ENCODE data around the gene LRFN5.
"Not testable (repeated sequence)": the region's sequence is repeated elsewhere in the genome, so short reads cannot be mapped to it uniquely, and the experiment has no call there.

The LRFN5 gene

GRCh38 chr14:41663473-41663850 lies 56.8 kb downstream of the LRFN5 start (continued):
- no peak for TF ChIP-seq ZNF561 (tag by site-specific recombination; IDR thresholded peaks at IDR 0.05; ENCODE audit: borderline replicate concordance)
- TF ChIP-seq SCRT2 (tag by site-specific recombination; IDR thresholded peaks at IDR 0.05), result no peak
- TF ChIP-seq KLF10 (tag by site-specific recombination; IDR thresholded peaks at IDR 0.05), result no peak
- no peak for TF ChIP-seq PRDM4 (tag by site-specific recombination; IDR thresholded peaks at IDR 0.05)
- no peak for TF ChIP-seq SALL2 (tag by site-specific recombination; IDR thresholded peaks at IDR 0.05; ENCODE audit: borderline replicate concordance)
- no peak for TF ChIP-seq ZNF623 (tag by site-specific recombination; IDR thresholded peaks at IDR 0.05)
- no peak for TF ChIP-seq ZNF19 (tag by site-specific recombination; IDR thresholded peaks at IDR 0.05; ENCODE audit: low read depth)
- TF ChIP-seq ZBTB17 (tag by site-specific recombination; IDR thresholded peaks at IDR 0.05), result no peak
- TF ChIP-seq YY1 (tag by site-specific recombination; IDR thresholded peaks at IDR 0.05), result no peak

GRCh38 chr14:41666301-41666700 lies 59.6 kb downstream of the LRFN5 start:
- POLR2A ChIA-PET, result no interaction called here
- no peak overlapping the region for H3K4me3 ChIP-seq (ENCODE audit: low read depth, low read length)
- CTCF ChIA-PET, result no interaction called here

GRCh38 chr14:41668356-41668755 lies 61.7 kb downstream of the LRFN5 start:
- POLR2A ChIA-PET, result no interaction called here

More at GRCh38 chr14:41666301-41666700, 59.6 kb downstream of the LRFN5 start:
- Histone ChIP-seq H3K9me3 (ENCODE audit: control insufficient read depth, insufficient read depth, low read depth, low read length) (no peaks in the 10 kb centered on the region), H3K36me3 (ENCODE audit: control insufficient read depth in 2 of 2, insufficient read depth in 1 of 2, low read length in 2 of 2) (no peaks in the 10 kb centered on the region), H3K27ac (ENCODE audit: extremely low read depth, low read depth, low read length) (no peak overlapping the region), H3K4me1 (ENCODE audit: control insufficient read depth, insufficient read depth, low read length) (no peaks in the 10 kb centered on the region)
- TF ChIP-seq ZBTB10 (tag by site-specific recombination; IDR thresholded peaks at IDR 0.05) (no peak), ZBTB1 (tag by site-specific recombination; IDR thresholded peaks at IDR 0.05) (no peak)

GRCh38 chr14:41673601-41674000 lies 66.9 kb downstream of the LRFN5 start:
- H3K36me3 ChIP-seq (ENCODE audit: control insufficient read depth in 2 of 2, insufficient read depth in 1 of 2, low read length in 2 of 2); POLR2A ChIA-PET; H3K27ac ChIP-seq (ENCODE audit: extremely low read depth, low read depth, low read length); H3K4me3 ChIP-seq (ENCODE audit: low read depth, low read length); H3K4me1 ChIP-seq (ENCODE audit: control insufficient read depth, insufficient read depth, low read length); H3K9me3 ChIP-seq (ENCODE audit: control insufficient read depth, insufficient read depth, low read depth, low read length); CTCF ChIA-PET: not testable (repeated sequence)

More at GRCh38 chr14:41668356-41668755, 61.7 kb downstream of the LRFN5 start:
- H3K4me1 ChIP-seq (ENCODE audit: control insufficient read depth, insufficient read depth, low read length), result no peaks in the 10 kb centered on the region
- H3K27ac ChIP-seq (ENCODE audit: extremely low read depth, low read depth, low read length), result no peak overlapping the region
- CTCF ChIA-PET, result no interaction called here
- no peaks in the 10 kb centered on the region for H3K9me3 ChIP-seq (ENCODE audit: control insufficient read depth, insufficient read depth, low read depth, low read length)
- H3K36me3 ChIP-seq (ENCODE audit: control insufficient read depth in 2 of 2, insufficient read depth in 1 of 2, low read length in 2 of 2), result no peaks in the 10 kb centered on the region
- H3K4me3 ChIP-seq (ENCODE audit: low read depth, low read length), result no peak overlapping the region
- TF ChIP-seq MYNN (tag by site-specific recombination; IDR thresholded peaks at IDR 0.05; ENCODE audit: borderline replicate concordance), result no peak
- no peak for TF ChIP-seq SP3 (tag by site-specific recombination; IDR thresholded peaks at IDR 0.05)
- TF ChIP-seq ZSCAN16 (tag by site-specific recombination; IDR thresholded peaks at IDR 0.05), result no peak
- TF ChIP-seq ZBTB7A (tag by site-specific recombination; IDR thresholded peaks at IDR 0.05; ENCODE audit: low read depth), result no peak
- no peak for TF ChIP-seq ZBTB10 (tag by site-specific recombination; IDR thresholded peaks at IDR 0.05)
- no peak for TF ChIP-seq ZNF16 (tag by site-specific recombination; IDR thresholded peaks at IDR 0.05; ENCODE audit: low read depth)
- no peak for TF ChIP-seq ZNF239 (tag by site-specific recombination; IDR thresholded peaks at IDR 0.05)
- no peak for TF ChIP-seq ZNF114 (tag by site-specific recombination; IDR thresholded peaks at IDR 0.05)
- no peak for TF ChIP-seq ZNF544 (tag by site-specific recombination; IDR thresholded peaks at IDR 0.05)
- TF ChIP-seq ZNF548 (tag by site-specific recombination; IDR thresholded peaks at IDR 0.05), result no peak
- TF ChIP-seq ZNF292 (tag by site-specific recombination; IDR thresholded peaks at IDR 0.05; ENCODE audit: borderline replicate concordance, low read depth), result no peak

- H3K4me3 ChIP-seq (ENCODE audit: low read depth, low read length); CTCF ChIA-PET; POLR2A ChIA-PET; H3K27ac ChIP-seq (ENCODE audit: extremely low read depth, low read depth, low read length); H3K36me3 ChIP-seq (ENCODE audit: control insufficient read depth in 2 of 2, insufficient read depth in 1 of 2, low read length in 2 of 2); H3K4me1 ChIP-seq (ENCODE audit: control insufficient read depth, insufficient read depth, low read length); H3K9me3 ChIP-seq (ENCODE audit: control insufficient read depth, insufficient read depth, low read depth, low read length): not testable (repeated sequence)
Observed at GRCh38 chr14:41674511-41674971, 67.9 kb downstream of the LRFN5 start.

All from HEK293 (cell line).